ENCODE measurements around the gene HOXA6.

DNA sequence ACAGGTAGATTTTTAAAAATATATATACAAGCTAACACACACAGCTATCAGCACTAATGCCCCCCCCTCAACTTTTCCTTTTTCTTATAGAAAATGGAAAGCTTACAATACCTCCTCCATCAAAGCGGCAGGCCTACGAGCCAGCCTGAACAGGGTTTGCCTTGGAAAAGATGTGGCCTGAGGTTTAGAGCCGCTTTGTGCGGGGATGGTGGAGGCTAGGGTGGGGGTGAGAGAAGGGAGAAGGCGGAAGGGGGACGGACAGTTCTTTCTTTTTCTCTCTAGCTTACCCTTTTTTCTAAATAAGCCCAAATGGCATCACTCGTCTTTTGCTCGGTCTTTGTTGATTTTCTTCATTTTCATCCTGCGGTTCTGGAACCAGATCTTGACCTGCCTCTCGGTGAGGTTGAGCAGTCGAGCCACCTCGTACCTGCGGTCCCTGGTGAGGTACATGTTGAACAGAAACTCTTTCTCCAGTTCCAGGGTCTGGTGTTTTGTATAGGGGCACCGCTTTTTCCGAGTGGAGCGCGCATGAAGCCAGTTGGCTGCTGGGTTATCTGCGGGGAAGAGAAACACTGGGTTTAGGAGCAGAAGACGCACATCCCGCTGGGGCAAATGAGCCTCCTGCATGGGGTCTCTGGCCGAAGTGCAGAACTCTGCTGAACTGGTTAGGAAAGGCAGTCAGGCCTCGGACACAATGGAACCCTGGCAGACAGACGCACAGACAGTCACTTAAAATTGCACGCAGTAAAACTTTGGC lies 15.9 kb upstream of the HOXA6 start:
- TF ChIP-seq, protein P1, sequence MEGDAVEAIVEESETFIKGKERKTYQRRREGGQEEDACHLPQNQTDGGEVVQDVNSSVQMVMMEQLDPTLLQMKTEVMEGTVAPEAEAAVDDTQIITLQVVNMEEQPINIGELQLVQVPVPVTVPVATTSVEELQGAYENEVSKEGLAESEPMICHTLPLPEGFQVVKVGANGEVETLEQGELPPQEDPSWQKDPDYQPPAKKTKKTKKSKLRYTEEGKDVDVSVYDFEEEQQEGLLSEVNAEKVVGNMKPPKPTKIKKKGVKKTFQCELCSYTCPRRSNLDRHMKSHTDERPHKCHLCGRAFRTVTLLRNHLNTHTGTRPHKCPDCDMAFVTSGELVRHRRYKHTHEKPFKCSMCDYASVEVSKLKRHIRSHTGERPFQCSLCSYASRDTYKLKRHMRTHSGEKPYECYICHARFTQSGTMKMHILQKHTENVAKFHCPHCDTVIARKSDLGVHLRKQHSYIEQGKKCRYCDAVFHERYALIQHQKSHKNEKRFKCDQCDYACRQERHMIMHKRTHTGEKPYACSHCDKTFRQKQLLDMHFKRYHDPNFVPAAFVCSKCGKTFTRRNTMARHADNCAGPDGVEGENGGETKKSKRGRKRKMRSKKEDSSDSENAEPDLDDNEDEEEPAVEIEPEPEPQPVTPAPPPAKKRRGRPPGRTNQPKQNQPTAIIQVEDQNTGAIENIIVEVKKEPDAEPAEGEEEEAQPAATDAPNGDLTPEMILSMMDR (IDR thresholded peaks at IDR 0.05): no peak
- TF ChIP-seq POLR2A (IDR thresholded peaks at IDR 0.05): no peak
